Transverse colon (tissue), 4 donors: ENCODE data around the gene CFAP157. TPM values are rescaled to one million over a fixed set of nuclear protein-coding genes. Genes with fewer than 3 reads are reported as not detected.

ENCODE experiments used
- DNase-seq: peaks from one replicate; pipeline ENCODE4 v3.0.0-alpha.2; 2019
- H3K27ac ChIP-seq, 4 donors: fragments of 200-600 bp; sonication (generic); 2 replicates each; pipeline ENCODE4 v1.5.1; 2016 to 2018; ENCODE audit warnings: inconsistent platforms in 4 of 4
- H3K27me3 ChIP-seq: fragments of 200-600 bp; sonication (generic); 2 replicates; pipeline ENCODE4 v1.5.1; 2017; ENCODE audit warnings: inconsistent platforms
- H3K36me3 ChIP-seq, 4 donors: fragments of 200-600 bp; sonication (generic); 2 replicates each; pipeline ENCODE4 v1.5.1; 2017 to 2019; ENCODE audit warnings: inconsistent platforms in 4 of 4
- H3K4me1 ChIP-seq, 4 donors: fragments of 200-600 bp; sonication (generic); 2 replicates each; pipeline ENCODE4 v1.5.1; 2017 to 2020; ENCODE audit warnings: inconsistent platforms in 4 of 4
- H3K4me3 ChIP-seq, 4 donors: fragments of 200-600 bp; sonication (generic); 1 replicate in 1 of 4; 2 replicates in 3 of 4; pipeline versions ENCODE4 v1.5.1 to v1.6.1; 2017 to 2019; ENCODE audit warnings: inconsistent platforms in 4 of 4
- H3K9me3 ChIP-seq, 2 donors: fragments of 200-600 bp; sonication (generic); 2 replicates each; pipeline ENCODE4 v1.5.1; 2017 to 2019; ENCODE audit warnings: inconsistent platforms in 2 of 2
- CTCF ChIP-seq, 5 experiments: fragments of 200-600 bp in 3 of 5; fragments of 450-650 bp in 2 of 5; sonication (generic) in 3 of 5; IDR thresholded peaks; 1 replicate in 2 of 5; 2 replicates in 3 of 5; pipeline ENCODE4 v1.5.1; 2016 to 2017; ENCODE audit warnings: antibody characterized with exemption in 5 of 5, inconsistent platforms in 3 of 5, mild to moderate bottlenecking in 2 of 5, moderate library complexity in 1 of 5
- EP300 ChIP-seq: sonication (generic); formaldehyde crosslinking; IDR thresholded peaks from one replicate; pipeline ENCODE4 v1.6.1; 2017; ENCODE audit warnings: antibody characterized with exemption, low read depth
- POLR2A ChIP-seq: fragments of 450-650 bp; IDR thresholded peaks from one replicate; pipeline ENCODE4 v1.6.1; 2016; ENCODE audit warnings: antibody characterized with exemption, mild to moderate bottlenecking, moderate library complexity
- POLR2AphosphoS5 ChIP-seq, 3 donors: sonication (generic); formaldehyde crosslinking; IDR thresholded peaks; one replicate each; pipeline ENCODE4 v1.6.1; 2016; ENCODE audit warnings: antibody characterized with exemption in 3 of 3
- WGBS, 2 donors: methylation state at CpG; one replicate each; pipeline ENCODE4 v1.1.5; 2018; ENCODE audit warnings: low coverage in 1 of 2; 5-methylcytosine and 5-hydroxymethylcytosine counted together
- in situ Hi-C, 4 donors: fragments of 200-750 bp; cut with MboI; loops; one replicate each; pipeline versions ENCODE4 v1.15.0 to v1.15.1; 2017; ENCODE audit warnings: low sequenced_read_pairs in 3 of 4, low pct_ligation_motif_present in 1 of 4, low pct_unique_long_range_greater_than_20kb in 1 of 4
- intact Hi-C: fragments of 100-400 bp; cut with DNase I; formaldehyde crosslinking; loops from one replicate; pipeline ENCODE4 v1.15.1; 2023; ENCODE audit warnings: low total_unique reads
- total RNA-seq, 4 donors: library from RNA; depleted of rRNA; stranded (reverse); fragments of >200 nt; gene quantifications; one replicate each; pipeline ENCODE4 v1.1.0, GENCODE V29; 2016

The CFAP157 gene
- total RNA-seq, 4 donors from 2014 or later = not detected

- Histone ChIP-seq H3K4me3 (no peak overlapping the region), H3K36me3 (no peaks in the 10 kb centered on the region), H3K27ac (no peak overlapping the region), H3K4me1 (peaks cover 0 to 11% (median 9%) of the 10 kb centered on the region in 4 donors), H3K27me3 (peaks cover 34% of the 10 kb centered on the region), H3K9me3 (no peaks in the 10 kb centered on the region)
- WGBS, 2 donors = 88% methylated on average over 19 of the region's 19 CpGs; no CpG with 5 or more reads in 1 of the 2 donors
- in situ Hi-C loops (loop anchor here in 2 of 4 donors (25.0 kb wide), 2 partner anchors 157 to 232 kb away; no protein-coding TSS in a partner anchor), intact Hi-C loops (no loop called here)
- TF ChIP-seq CTCF (IDR thresholded peaks at IDR 0.05) (no peak), POLR2AphosphoS5 (IDR thresholded peaks at IDR 0.05) (no peak), POLR2A (no peak)
- no peak for DNase-seq
These were observed 37.8 kb downstream of the CFAP157 start for GRCh38 chr9:127744398-127745110.

- Histone ChIP-seq H3K27me3 (peaks cover 34% of the 10 kb centered on the region), H3K27ac (no peak overlapping the region), H3K9me3 (no peaks in the 10 kb centered on the region), H3K4me1 (no peaks in the 10 kb centered on the region), H3K36me3 (no peaks in the 10 kb centered on the region), H3K4me3 (no peak overlapping the region)
- TF ChIP-seq POLR2A = no peak
- TF ChIP-seq CTCF (IDR thresholded peaks at IDR 0.05) = no peak
- TF ChIP-seq POLR2AphosphoS5 (IDR thresholded peaks at IDR 0.05) = no peak
- TF ChIP-seq EP300 = no peak
- intact Hi-C loops (no loop called here), in situ Hi-C loops (loop anchor here in 2 of 4 donors (25.0 kb wide), 2 partner anchors 160 to 235 kb away; no protein-coding TSS in a partner anchor)
- 63 to 73% methylated on average over 8 to 15 of the region's 15 CpGs for WGBS, 2 donors
- no peak for DNase-seq
These were observed 40.3 kb downstream of the CFAP157 start for GRCh38 chr9:127746959-127747569.

- no peaks in the 10 kb centered on the region for H3K36me3 ChIP-seq
- no peaks in the 10 kb centered on the region for H3K4me1 ChIP-seq
- H3K9me3 ChIP-seq = no peaks in the 10 kb centered on the region
- WGBS, 2 donors = 96% methylated on average over 26 of the region's 26 CpGs; no CpG with 5 or more reads in 1 of the 2 donors
- intact Hi-C loops = no loop called here
- no peak for DNase-seq
- peaks cover 37% of the 10 kb centered on the region for H3K27me3 ChIP-seq
- in situ Hi-C loops = loop anchor here in 2 of 4 donors (25.0 kb wide), 2 partner anchors 162 to 237 kb away; no protein-coding TSS in a partner anchor
- H3K27ac ChIP-seq = no peak overlapping the region
- no peak for TF ChIP-seq EP300
- TF ChIP-seq CTCF (IDR thresholded peaks at IDR 0.05) = no peak
- TF ChIP-seq POLR2AphosphoS5 (IDR thresholded peaks at IDR 0.05) = no peak
- no peak for TF ChIP-seq POLR2A
- no peak overlapping the region for H3K4me3 ChIP-seq
These were observed 42.5 kb downstream of the CFAP157 start for GRCh38 chr9:127749090-127749787.
